Measurements from ENCODE around the gene STK39. TPM values are rescaled to one million over a fixed set of nuclear protein-coding genes. Genes with fewer than 3 reads are reported as not detected.

The STK39 gene
- total and polyA plus RNA-seq, 2 of the 4 experiments (the other 2 are of a cell fraction), result 11.8 to 16.4 TPM

DNA sequence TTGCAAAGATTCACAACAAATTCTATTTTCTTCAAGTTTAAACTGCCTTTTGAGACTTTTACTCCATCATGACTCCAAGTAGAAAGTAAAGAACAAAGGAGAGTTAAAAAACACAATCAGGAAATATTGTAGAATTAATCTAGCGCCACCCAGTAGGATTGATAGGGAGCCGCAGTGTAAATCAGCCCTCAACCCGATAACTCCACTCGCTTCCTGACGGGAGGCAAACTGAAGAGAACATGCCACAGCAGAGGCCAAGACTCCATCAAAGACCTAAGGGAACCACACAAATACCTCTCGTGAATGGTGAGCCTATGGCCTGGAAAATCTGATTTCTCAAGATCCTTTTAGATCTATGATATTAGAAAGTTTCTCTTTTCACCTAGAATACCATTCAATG is 319.0 kb downstream of the STK39 start:
- no peak overlapping the region for H3K4me2 ChIP-seq (ENCODE audit: low read depth, low read length)
- no peak overlapping the region for H3K23ac ChIP-seq (ENCODE audit: low read depth, low read length)
- H3K56ac ChIP-seq (ENCODE audit: extremely low read depth, insufficient read depth, low read length), result no peak overlapping the region
- no peaks in the 10 kb centered on the region for H4K20me1 ChIP-seq (ENCODE audit: insufficient read depth, low read length)
- no peak overlapping the region for H3K4ac ChIP-seq (ENCODE audit: low read depth, low read length)
- H2BK5ac ChIP-seq (ENCODE audit: low read depth, low read length, poor library complexity, severe bottlenecking), result no peak overlapping the region
- POLR2A ChIA-PET (ENCODE audit: unreplicated experiment), result no interaction called here
- ATAC-seq (ENCODE audit: low read depth) (no peak), DNase-seq (no peak)
- H3K36me3 ChIP-seq (ENCODE audit: control insufficient read depth, insufficient read depth, low read length), result no peaks in the 10 kb centered on the region
- H2AK5ac ChIP-seq (ENCODE audit: low read depth, low read length), result no peak overlapping the region
- CTCF ChIA-PET, result no interaction called here
- no peaks in the 10 kb centered on the region for H3K9me1 ChIP-seq (ENCODE audit: insufficient read depth, low read length)
- no peak overlapping the region for H3K9ac ChIP-seq (ENCODE audit: low read depth, low read length)
- BruUV-seq (replicated peaks), result no TSS peak
- no peak overlapping the region for H2AFZ ChIP-seq (replicated peaks; ENCODE audit: low read length, poor library complexity)
- H4K5ac ChIP-seq (ENCODE audit: low read depth, low read length), result no peak overlapping the region
- no peak overlapping the region for H4K8ac ChIP-seq (ENCODE audit: low read depth in 2 of 2, low read length in 2 of 2)
- no peak overlapping the region for H3K18ac ChIP-seq (ENCODE audit: low read depth, low read length)
- H3K14ac ChIP-seq (replicated peaks; ENCODE audit: low read depth, low read length), result no peak overlapping the region
- H4K91ac ChIP-seq (ENCODE audit: insufficient read depth, low read depth, low read length), result no peak overlapping the region
- no CpG with 5 or more reads among the region's 6 CpGs for WGBS, 2 experiments (ENCODE audit: extremely low coverage in 2 of 2, insufficient read length in 1 of 2)
- no peak overlapping the region for H3K4me3 ChIP-seq (ENCODE audit: insufficient read depth, low read depth, low read length)
- intact Hi-C loops (cut with micrococcal nuclease), result no loop called here
- no peaks in the 10 kb centered on the region for H3K79me1 ChIP-seq (ENCODE audit: low read depth in 1 of 2, low read length in 2 of 2)
- dilution Hi-C loops (cut with HindIII; ENCODE audit: low sequenced_read_pairs, unreplicated experiment), result no loop called here
- H3K27me3 ChIP-seq (ENCODE audit: control insufficient read depth, insufficient read depth, low read length), result peaks cover 5% of the 10 kb centered on the region; the same call in 1 of the 2 replicates
- TF ChIP-seq CEBPB (IDR thresholded peaks at IDR 0.05; ENCODE audit: low read depth, low read length) (no peak), POLR2A (IDR thresholded peaks at IDR 0.05; ENCODE audit: low read depth, low read length) (no peak), MAZ (IDR thresholded peaks at IDR 0.05; ENCODE audit: borderline replicate concordance, low read depth, low read length) (no peak), BHLHE40 (IDR thresholded peaks at IDR 0.05; ENCODE audit: low read depth, low read length) (no peak)
- TF ChIP-seq, protein P1, sequence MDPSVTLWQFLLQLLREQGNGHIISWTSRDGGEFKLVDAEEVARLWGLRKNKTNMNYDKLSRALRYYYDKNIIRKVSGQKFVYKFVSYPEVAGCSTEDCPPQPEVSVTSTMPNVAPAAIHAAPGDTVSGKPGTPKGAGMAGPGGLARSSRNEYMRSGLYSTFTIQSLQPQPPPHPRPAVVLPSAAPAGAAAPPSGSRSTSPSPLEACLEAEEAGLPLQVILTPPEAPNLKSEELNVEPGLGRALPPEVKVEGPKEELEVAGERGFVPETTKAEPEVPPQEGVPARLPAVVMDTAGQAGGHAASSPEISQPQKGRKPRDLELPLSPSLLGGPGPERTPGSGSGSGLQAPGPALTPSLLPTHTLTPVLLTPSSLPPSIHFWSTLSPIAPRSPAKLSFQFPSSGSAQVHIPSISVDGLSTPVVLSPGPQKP (IDR thresholded peaks at IDR 0.05; ENCODE audit: borderline replicate concordance, low read depth, low read length), result no peak
- TF ChIP-seq, protein P2, sequence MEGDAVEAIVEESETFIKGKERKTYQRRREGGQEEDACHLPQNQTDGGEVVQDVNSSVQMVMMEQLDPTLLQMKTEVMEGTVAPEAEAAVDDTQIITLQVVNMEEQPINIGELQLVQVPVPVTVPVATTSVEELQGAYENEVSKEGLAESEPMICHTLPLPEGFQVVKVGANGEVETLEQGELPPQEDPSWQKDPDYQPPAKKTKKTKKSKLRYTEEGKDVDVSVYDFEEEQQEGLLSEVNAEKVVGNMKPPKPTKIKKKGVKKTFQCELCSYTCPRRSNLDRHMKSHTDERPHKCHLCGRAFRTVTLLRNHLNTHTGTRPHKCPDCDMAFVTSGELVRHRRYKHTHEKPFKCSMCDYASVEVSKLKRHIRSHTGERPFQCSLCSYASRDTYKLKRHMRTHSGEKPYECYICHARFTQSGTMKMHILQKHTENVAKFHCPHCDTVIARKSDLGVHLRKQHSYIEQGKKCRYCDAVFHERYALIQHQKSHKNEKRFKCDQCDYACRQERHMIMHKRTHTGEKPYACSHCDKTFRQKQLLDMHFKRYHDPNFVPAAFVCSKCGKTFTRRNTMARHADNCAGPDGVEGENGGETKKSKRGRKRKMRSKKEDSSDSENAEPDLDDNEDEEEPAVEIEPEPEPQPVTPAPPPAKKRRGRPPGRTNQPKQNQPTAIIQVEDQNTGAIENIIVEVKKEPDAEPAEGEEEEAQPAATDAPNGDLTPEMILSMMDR (conservative IDR thresholded peaks at IDR 0.05; ENCODE audit: low read depth, low read length), result no peak
- H3K4me1 ChIP-seq (ENCODE audit: control insufficient read depth, insufficient read depth, low read length), result no peaks in the 10 kb centered on the region
- in situ Hi-C loops (cut with MboI; ENCODE audit: low sequenced_read_pairs), result no loop called here
- no peaks in the 10 kb centered on the region for H3K9me3 ChIP-seq (ENCODE audit: control insufficient read depth, insufficient read depth, low read length)
- no peak overlapping the region for H2BK20ac ChIP-seq (ENCODE audit: low read depth, low read length)
- no peak overlapping the region for H3K27ac ChIP-seq (ENCODE audit: insufficient read depth, low read length)
- H2BK15ac ChIP-seq (ENCODE audit: low read depth, low read length), result no peak overlapping the region
- no peak overlapping the region for H2AK9ac ChIP-seq (replicated peaks; ENCODE audit: low read depth, low read length, poor library complexity)
- no peak overlapping the region for H2BK120ac ChIP-seq (ENCODE audit: low read depth, low read length)
